K562 (cell line): ENCODE measurements around the gene IFI6. TPM values are rescaled to one million over a fixed set of nuclear protein-coding genes. Genes with fewer than 3 reads are reported as not detected.

Source experiments
- ARNT ChIP-seq, 2 experiments: fragments of 450-650 bp; IDR thresholded peaks; 2 replicates each; pipeline ENCODE4 v1.6.1; 2016; ENCODE audit warnings: mild to moderate bottlenecking in 1 of 2
- CBX1 ChIP-seq: sonication (generic); IDR thresholded peaks from 2 replicates; pipeline ENCODE4 v1.6.1; 2016; ENCODE audit warnings: antibody characterized with exemption, low read depth, mild to moderate bottlenecking
- FOXJ3 ChIP-seq: sonication (generic); formaldehyde crosslinking; IDR thresholded peaks from 2 replicates; pipeline ENCODE4 v1.4.0; 2020; ENCODE audit warnings: mild to moderate bottlenecking, missing genetic modification reagents
- HEY1 ChIP-seq: fragments of 250-450 bp; sonication (Bioruptor Pico); IDR thresholded peaks from 2 replicates; pipeline ENCODE4 v1.5.0; 2020; ENCODE audit warnings: mild to moderate bottlenecking, moderate library complexity, borderline replicate concordance
- HLTF ChIP-seq: fragments of 450-650 bp; IDR thresholded peaks from 2 replicates; pipeline ENCODE4 v1.6.1; 2016
- HNRNPLL ChIP-seq: fragments of 200-400 bp; formaldehyde crosslinking; IDR thresholded peaks from 2 replicates; pipeline ENCODE4 v1.6.1; 2017; ENCODE audit warnings: low read length, low read depth, mild to moderate bottlenecking; ENCODE audit not compliant: poor library complexity, severe bottlenecking
- HOXB6 ChIP-seq: fragments of 250-450 bp; sonication (Bioruptor Pico); IDR thresholded peaks from 2 replicates; pipeline ENCODE4 v1.5.1; 2022; ENCODE audit warnings: mild to moderate bottlenecking, borderline replicate concordance
- MAFK ChIP-seq: IDR thresholded peaks from 2 replicates; pipeline ENCODE4 v1.6.1; 2011; ENCODE audit warnings: low read length, improper control_type of control experiment
- MYBL2 ChIP-seq, 2 experiments: fragments of 450-650 bp in 1 of 2; sonication (generic) in 1 of 2; formaldehyde crosslinking in 1 of 2; IDR thresholded peaks; 2 replicates each; pipeline versions ENCODE4 v1.6.1 to v1.8.1; 2017 to 2022; ENCODE audit warnings: borderline replicate concordance in 1 of 2, inconsistent platforms in 1 of 2, low read depth in 1 of 2, mild to moderate bottlenecking in 1 of 2, missing genetic modification reagents in 1 of 2, moderate library complexity in 1 of 2
- NFXL1 ChIP-seq: fragments of 450-650 bp; formaldehyde crosslinking; IDR thresholded peaks from 2 replicates; pipeline ENCODE4 v1.4.0; 2021; ENCODE audit warnings: mild to moderate bottlenecking
- RBM34 ChIP-seq: fragments of 200-400 bp; formaldehyde crosslinking; IDR thresholded peaks from 2 replicates; pipeline ENCODE4 v1.6.1; 2018; ENCODE audit warnings: low read length, borderline replicate concordance; ENCODE audit not compliant: insufficient read depth
- RFX1 ChIP-seq: fragments of 450-650 bp; IDR thresholded peaks from 2 replicates; pipeline ENCODE4 v1.6.1; 2016; ENCODE audit warnings: mild to moderate bottlenecking, moderate library complexity
- RHOXF2B ChIP-seq: fragments of 250-450 bp; sonication (Bioruptor Pico); conservative IDR thresholded peaks from 2 replicates; pipeline ENCODE4 v1.5.1; 2021
- ZNF696 ChIP-seq: fragments of 250-450 bp; sonication (Bioruptor Pico); conservative IDR thresholded peaks from 2 replicates; pipeline ENCODE4 v1.4.0; 2020; ENCODE audit warnings: mild to moderate bottlenecking, moderate library complexity
- polyA plus RNA-seq, 8 experiments: library from polyadenylated mRNA; depleted of rRNA in 4 of 8; stranded (reverse) in 5 of 8; unstranded in 3 of 8; fragments of >200 nt; fragmentation: Nextera tagmentation in 2 of 8; fragmentation: Illumina TruSeq in 1 of 8; extraction: Ambion mirVana in 2 of 8; extraction: Trizol in 1 of 8; gene quantifications; 2 replicates each; pipeline versions ENCODE4 v1.2.1 to v1.2.3, GENCODE V29; 2011 to 2014; ENCODE audit warnings: inconsistent platforms in 1 of 8, missing spikeins in 1 of 8
- total RNA-seq, 7 experiments: library from RNA; depleted of rRNA in 6 of 7; stranded (reverse); fragments of >200 nt in 6 of 7; fragmentation: Illumina TruSeq in 2 of 7; extraction: Trizol in 2 of 7; gene quantifications; 2 replicates each; pipeline versions ENCODE4 v1.2.1 to v1.2.3, GENCODE V29; 2011 to 2021; ENCODE audit warnings: low replicate concordance in 1 of 7
- TF ChIP-seq, protein P1 (sequence below), 2 experiments: fragments of 450-650 bp; IDR thresholded peaks; 2 replicates each; pipeline ENCODE4 v1.6.1; 2018; ENCODE audit warnings: mild to moderate bottlenecking in 2 of 2, low read depth in 1 of 2; ENCODE audit not compliant: partially characterized antibody in 2 of 2
- TF ChIP-seq, protein P2 (sequence below): fragments of 450-650 bp; IDR thresholded peaks from 2 replicates; pipeline ENCODE4 v1.6.1; 2016; ENCODE audit warnings: borderline replicate concordance
- TF ChIP-seq, protein P3 (sequence below): fragments of 200-800 bp; sonication (Bioruptor generic); IDR thresholded peaks from 2 replicates; pipeline ENCODE4 v1.6.1; 2016; ENCODE audit warnings: missing genetic modification characterization, missing compliant biosample characterization

The IFI6 gene
- total and polyA plus RNA-seq, 9 of the 15 experiments (the other 6 are each of a cell fraction or from before 2014, with no cell fraction given), result 0.17 to 4.5 (median 2.2) TPM

DNA sequence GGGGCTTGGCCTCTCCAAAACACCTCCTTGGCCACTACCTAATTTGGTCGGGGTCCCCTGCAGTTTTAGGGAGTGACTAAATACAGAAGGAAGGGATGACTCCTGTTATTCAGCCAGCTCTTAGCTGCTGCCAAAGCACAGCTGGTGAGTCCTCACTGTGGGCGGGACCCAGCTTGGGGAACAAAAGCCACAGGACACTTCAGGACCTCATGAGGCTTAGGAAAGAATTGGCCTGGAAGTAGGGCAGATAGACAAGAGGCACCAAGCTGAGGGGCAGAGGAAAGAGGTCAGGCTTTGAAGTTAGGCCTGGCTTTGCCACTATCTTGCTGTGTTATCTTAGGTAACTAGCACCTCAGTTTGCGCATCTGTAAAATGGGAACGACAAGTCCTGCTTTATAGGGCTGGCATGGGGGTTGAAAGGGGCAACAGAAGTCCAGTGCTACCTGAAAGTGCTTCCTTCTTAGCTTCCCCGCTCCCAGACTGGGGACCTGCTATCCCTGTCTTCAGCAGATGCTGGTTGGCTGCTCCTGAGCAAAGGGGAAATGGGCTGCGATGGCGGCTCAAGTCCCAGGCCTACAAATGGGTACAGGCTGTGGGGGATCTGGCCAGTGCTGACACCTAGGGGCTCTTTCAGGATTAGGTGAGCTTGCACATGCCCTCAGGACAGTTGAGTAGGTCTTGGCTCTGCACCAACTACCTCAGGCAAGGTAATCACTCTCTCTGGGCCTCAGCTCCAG, 15.7 kb downstream of the IFI6 start (continued):
- TF ChIP-seq, protein P1, sequence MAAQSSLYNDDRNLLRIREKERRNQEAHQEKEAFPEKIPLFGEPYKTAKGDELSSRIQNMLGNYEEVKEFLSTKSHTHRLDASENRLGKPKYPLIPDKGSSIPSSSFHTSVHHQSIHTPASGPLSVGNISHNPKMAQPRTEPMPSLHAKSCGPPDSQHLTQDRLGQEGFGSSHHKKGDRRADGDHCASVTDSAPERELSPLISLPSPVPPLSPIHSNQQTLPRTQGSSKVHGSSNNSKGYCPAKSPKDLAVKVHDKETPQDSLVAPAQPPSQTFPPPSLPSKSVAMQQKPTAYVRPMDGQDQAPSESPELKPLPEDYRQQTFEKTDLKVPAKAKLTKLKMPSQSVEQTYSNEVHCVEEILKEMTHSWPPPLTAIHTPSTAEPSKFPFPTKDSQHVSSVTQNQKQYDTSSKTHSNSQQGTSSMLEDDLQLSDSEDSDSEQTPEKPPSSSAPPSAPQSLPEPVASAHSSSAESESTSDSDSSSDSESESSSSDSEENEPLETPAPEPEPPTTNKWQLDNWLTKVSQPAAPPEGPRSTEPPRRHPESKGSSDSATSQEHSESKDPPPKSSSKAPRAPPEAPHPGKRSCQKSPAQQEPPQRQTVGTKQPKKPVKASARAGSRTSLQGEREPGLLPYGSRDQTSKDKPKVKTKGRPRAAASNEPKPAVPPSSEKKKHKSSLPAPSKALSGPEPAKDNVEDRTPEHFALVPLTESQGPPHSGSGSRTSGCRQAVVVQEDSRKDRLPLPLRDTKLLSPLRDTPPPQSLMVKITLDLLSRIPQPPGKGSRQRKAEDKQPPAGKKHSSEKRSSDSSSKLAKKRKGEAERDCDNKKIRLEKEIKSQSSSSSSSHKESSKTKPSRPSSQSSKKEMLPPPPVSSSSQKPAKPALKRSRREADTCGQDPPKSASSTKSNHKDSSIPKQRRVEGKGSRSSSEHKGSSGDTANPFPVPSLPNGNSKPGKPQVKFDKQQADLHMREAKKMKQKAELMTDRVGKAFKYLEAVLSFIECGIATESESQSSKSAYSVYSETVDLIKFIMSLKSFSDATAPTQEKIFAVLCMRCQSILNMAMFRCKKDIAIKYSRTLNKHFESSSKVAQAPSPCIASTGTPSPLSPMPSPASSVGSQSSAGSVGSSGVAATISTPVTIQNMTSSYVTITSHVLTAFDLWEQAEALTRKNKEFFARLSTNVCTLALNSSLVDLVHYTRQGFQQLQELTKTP (IDR thresholded peaks at IDR 0.05; ENCODE audit: low read depth in 1 of 2, partially characterized antibody in 2 of 2), result no peak
- TF ChIP-seq ZNF696 (CRISPR knock-in tag) (no peak), RFX1 (no peak), HOXB6 (no peak), MYBL2 (IDR thresholded peaks at IDR 0.05; ENCODE audit: low read depth) (no peak), MYBL2 (CRISPR knock-in tag; IDR thresholded peaks at IDR 0.05; ENCODE audit: borderline replicate concordance) (no peak), RHOXF2B (no peak), CBX1 (peak; percentile 95; the same call in 1 of the 2 replicates), HEY1 (no peak), ARNT (IDR thresholded peaks at IDR 0.05) (no peak), HNRNPLL (no peak), FOXJ3 (CRISPR knock-in tag) (no peak), HLTF (no peak), MAFK (no peak), RBM34 (no peak), NFXL1 (no peak)
- TF ChIP-seq, protein P2, sequence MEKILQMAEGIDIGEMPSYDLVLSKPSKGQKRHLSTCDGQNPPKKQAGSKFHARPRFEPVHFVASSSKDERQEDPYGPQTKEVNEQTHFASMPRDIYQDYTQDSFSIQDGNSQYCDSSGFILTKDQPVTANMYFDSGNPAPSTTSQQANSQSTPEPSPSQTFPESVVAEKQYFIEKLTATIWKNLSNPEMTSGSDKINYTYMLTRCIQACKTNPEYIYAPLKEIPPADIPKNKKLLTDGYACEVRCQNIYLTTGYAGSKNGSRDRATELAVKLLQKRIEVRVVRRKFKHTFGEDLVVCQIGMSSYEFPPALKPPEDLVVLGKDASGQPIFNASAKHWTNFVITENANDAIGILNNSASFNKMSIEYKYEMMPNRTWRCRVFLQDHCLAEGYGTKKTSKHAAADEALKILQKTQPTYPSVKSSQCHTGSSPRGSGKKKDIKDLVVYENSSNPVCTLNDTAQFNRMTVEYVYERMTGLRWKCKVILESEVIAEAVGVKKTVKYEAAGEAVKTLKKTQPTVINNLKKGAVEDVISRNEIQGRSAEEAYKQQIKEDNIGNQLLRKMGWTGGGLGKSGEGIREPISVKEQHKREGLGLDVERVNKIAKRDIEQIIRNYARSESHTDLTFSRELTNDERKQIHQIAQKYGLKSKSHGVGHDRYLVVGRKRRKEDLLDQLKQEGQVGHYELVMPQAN, result 0 out of 2 replicates have a peak, but pooled peaks have one; percentile 23
- TF ChIP-seq, protein P3, sequence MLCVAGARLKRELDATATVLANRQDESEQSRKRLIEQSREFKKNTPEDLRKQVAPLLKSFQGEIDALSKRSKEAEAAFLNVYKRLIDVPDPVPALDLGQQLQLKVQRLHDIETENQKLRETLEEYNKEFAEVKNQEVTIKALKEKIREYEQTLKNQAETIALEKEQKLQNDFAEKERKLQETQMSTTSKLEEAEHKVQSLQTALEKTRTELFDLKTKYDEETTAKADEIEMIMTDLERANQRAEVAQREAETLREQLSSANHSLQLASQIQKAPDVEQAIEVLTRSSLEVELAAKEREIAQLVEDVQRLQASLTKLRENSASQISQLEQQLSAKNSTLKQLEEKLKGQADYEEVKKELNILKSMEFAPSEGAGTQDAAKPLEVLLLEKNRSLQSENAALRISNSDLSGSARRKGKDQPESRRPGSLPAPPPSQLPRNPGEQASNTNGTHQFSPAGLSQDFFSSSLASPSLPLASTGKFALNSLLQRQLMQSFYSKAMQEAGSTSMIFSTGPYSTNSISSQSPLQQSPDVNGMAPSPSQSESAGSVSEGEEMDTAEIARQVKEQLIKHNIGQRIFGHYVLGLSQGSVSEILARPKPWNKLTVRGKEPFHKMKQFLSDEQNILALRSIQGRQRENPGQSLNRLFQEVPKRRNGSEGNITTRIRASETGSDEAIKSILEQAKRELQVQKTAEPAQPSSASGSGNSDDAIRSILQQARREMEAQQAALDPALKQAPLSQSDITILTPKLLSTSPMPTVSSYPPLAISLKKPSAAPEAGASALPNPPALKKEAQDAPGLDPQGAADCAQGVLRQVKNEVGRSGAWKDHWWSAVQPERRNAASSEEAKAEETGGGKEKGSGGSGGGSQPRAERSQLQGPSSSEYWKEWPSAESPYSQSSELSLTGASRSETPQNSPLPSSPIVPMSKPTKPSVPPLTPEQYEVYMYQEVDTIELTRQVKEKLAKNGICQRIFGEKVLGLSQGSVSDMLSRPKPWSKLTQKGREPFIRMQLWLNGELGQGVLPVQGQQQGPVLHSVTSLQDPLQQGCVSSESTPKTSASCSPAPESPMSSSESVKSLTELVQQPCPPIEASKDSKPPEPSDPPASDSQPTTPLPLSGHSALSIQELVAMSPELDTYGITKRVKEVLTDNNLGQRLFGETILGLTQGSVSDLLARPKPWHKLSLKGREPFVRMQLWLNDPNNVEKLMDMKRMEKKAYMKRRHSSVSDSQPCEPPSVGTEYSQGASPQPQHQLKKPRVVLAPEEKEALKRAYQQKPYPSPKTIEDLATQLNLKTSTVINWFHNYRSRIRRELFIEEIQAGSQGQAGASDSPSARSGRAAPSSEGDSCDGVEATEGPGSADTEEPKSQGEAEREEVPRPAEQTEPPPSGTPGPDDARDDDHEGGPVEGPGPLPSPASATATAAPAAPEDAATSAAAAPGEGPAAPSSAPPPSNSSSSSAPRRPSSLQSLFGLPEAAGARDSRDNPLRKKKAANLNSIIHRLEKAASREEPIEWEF (CRISPR knock-in tag), result no peak
